HepG2 (cell line): ENCODE measurements around the gene ACADVL. TPM values are rescaled to one million over a fixed set of nuclear protein-coding genes. Genes with fewer than 3 reads are reported as not detected.

Experiments
- DMAP1 ChIP-seq: IDR thresholded peaks from 2 replicates; pipeline ENCODE4 v1.6.1; 2016
- ERF ChIP-seq: IDR thresholded peaks from 2 replicates; pipeline ENCODE4 v1.6.1; 2018; ENCODE audit warnings: missing biosample characterization, missing genetic modification reagents
- FLYWCH1 ChIP-seq: sonication (generic); formaldehyde crosslinking; IDR thresholded peaks from 2 replicates; pipeline ENCODE4 v1.8.1; 2023; ENCODE audit warnings: mild to moderate bottlenecking, missing genetic modification reagents
- GATAD1 ChIP-seq: IDR thresholded peaks from 2 replicates; pipeline ENCODE4 v1.6.1; 2016; ENCODE audit warnings: missing genetic modification reagents, missing compliant biosample characterization
- HDAC2 ChIP-seq: sonication (generic); formaldehyde crosslinking; IDR thresholded peaks from 2 replicates; pipeline ENCODE4 v1.4.0; 2020; ENCODE audit warnings: missing genetic modification reagents
- JUN ChIP-seq: sonication (generic); formaldehyde crosslinking; IDR thresholded peaks from 2 replicates; pipeline ENCODE4 v1.4.0; 2020; ENCODE audit warnings: mild to moderate bottlenecking, missing genetic modification reagents
- NKX3-1 ChIP-seq: sonication (generic); formaldehyde crosslinking; IDR thresholded peaks from 2 replicates; pipeline ENCODE4 v1.5.0; 2020; ENCODE audit warnings: missing genetic modification reagents
- NR2F1 ChIP-seq, 2 experiments: fragments of 450-650 bp in 1 of 2; formaldehyde crosslinking in 1 of 2; IDR thresholded peaks; 2 replicates each; pipeline versions ENCODE4 v1.5.0 to v1.6.1; 2016 to 2020; ENCODE audit warnings: mild to moderate bottlenecking in 1 of 2, missing compliant biosample characterization in 1 of 2, missing genetic modification reagents in 1 of 2, moderate library complexity in 1 of 2
- RBFOX2 ChIP-seq: fragments of 200-400 bp; formaldehyde crosslinking; IDR thresholded peaks from 2 replicates; pipeline ENCODE4 v1.6.1; 2017; ENCODE audit warnings: low read depth, mild to moderate bottlenecking, low read length
- RBM39 ChIP-seq: fragments of 200-400 bp; formaldehyde crosslinking; IDR thresholded peaks from one replicate; pipeline ENCODE4 v1.6.1; 2018; ENCODE audit warnings: antibody characterized with exemption, mild to moderate bottlenecking, low read depth, low read length; ENCODE audit not compliant: poor library complexity, severe bottlenecking
- RORA ChIP-seq: sonication (generic); formaldehyde crosslinking; IDR thresholded peaks from 2 replicates; pipeline ENCODE4 v1.5.0; 2020; ENCODE audit warnings: mild to moderate bottlenecking, missing genetic modification reagents, moderate library complexity
- TOPORS ChIP-seq: sonication (generic); formaldehyde crosslinking; IDR thresholded peaks from 2 replicates; pipeline ENCODE4 v1.8.0; 2023; ENCODE audit warnings: mild to moderate bottlenecking, missing genetic modification reagents
- ZFP62 ChIP-seq: sonication (generic); formaldehyde crosslinking; IDR thresholded peaks from 2 replicates; pipeline ENCODE4 v1.4.0; 2020; ENCODE audit warnings: missing genetic modification reagents
- ZFY ChIP-seq: sonication (generic); formaldehyde crosslinking; IDR thresholded peaks from 2 replicates; pipeline ENCODE4 v1.4.0; 2020; ENCODE audit warnings: missing genetic modification reagents
- ZNF34 ChIP-seq: sonication (generic); formaldehyde crosslinking; IDR thresholded peaks from 2 replicates; pipeline ENCODE4 v1.4.0; 2020; ENCODE audit warnings: mild to moderate bottlenecking, missing genetic modification reagents, borderline replicate concordance
- ZNF350 ChIP-seq: sonication (generic); formaldehyde crosslinking; IDR thresholded peaks from 2 replicates; pipeline ENCODE4 v1.4.0; 2020; ENCODE audit warnings: mild to moderate bottlenecking, low read depth, missing genetic modification reagents, borderline replicate concordance
- ZNF772 ChIP-seq: sonication (generic); formaldehyde crosslinking; IDR thresholded peaks from 2 replicates; pipeline ENCODE4 v1.5.0; 2020; ENCODE audit warnings: mild to moderate bottlenecking, missing genetic modification reagents
- ZNF788 ChIP-seq: sonication (generic); formaldehyde crosslinking; IDR thresholded peaks from 2 replicates; pipeline ENCODE4 v1.5.0; 2020; ENCODE audit warnings: mild to moderate bottlenecking, missing genetic modification reagents, borderline replicate concordance
- ZNF850 ChIP-seq: sonication (generic); formaldehyde crosslinking; conservative IDR thresholded peaks from 2 replicates; pipeline ENCODE4 v1.9.0; 2021; ENCODE audit warnings: mild to moderate bottlenecking, missing genetic modification reagents
- polyA plus RNA-seq, 8 experiments: library from polyadenylated mRNA; depleted of rRNA in 3 of 8; stranded (reverse) in 7 of 8; unstranded in 1 of 8; fragments of >200 nt; fragmentation: Illumina TruSeq in 4 of 8; extraction: Trizol in 4 of 8; gene quantifications; 2 replicates each; pipeline versions ENCODE4 v1.2.1 to v1.2.3, GENCODE V29; 2011 to 2016; ENCODE audit warnings: low read depth in 4 of 8, missing spikeins in 1 of 8, mixed read lengths in 1 of 8; ENCODE audit not compliant: insufficient read depth in 1 of 8
- total RNA-seq, 5 experiments: library from RNA; depleted of rRNA; stranded (reverse); fragments of >200 nt; fragmentation: Illumina TruSeq; extraction: Trizol; gene quantifications; 2 replicates each; pipeline ENCODE4 v1.2.3, GENCODE V29; 2016; ENCODE audit warnings: low read depth in 1 of 5
- TF ChIP-seq, protein P1 (sequence below): sonication (generic); formaldehyde crosslinking; IDR thresholded peaks from 2 replicates; pipeline ENCODE4 v1.5.0; 2020; ENCODE audit warnings: mild to moderate bottlenecking, missing genetic modification reagents, moderate library complexity
- TF ChIP-seq, protein P2 (sequence below): sonication (generic); formaldehyde crosslinking; IDR thresholded peaks from 2 replicates; pipeline ENCODE4 v1.4.0; 2020; ENCODE audit warnings: missing genetic modification reagents; ENCODE audit errors: not compliant biosample characterization
- TF ChIP-seq, protein P3 (sequence below): sonication (generic); formaldehyde crosslinking; IDR thresholded peaks from 2 replicates; pipeline ENCODE4 v1.8.0; 2022; ENCODE audit warnings: mild to moderate bottlenecking, missing genetic modification reagents, moderate library complexity
- TF ChIP-seq, protein P4 (sequence below): sonication (generic); formaldehyde crosslinking; IDR thresholded peaks from 2 replicates; pipeline ENCODE4 v1.4.0; 2020; ENCODE audit warnings: mild to moderate bottlenecking, missing genetic modification reagents
- TF ChIP-seq, protein P5 (sequence below), 2 experiments: sonication (generic) in 1 of 2; formaldehyde crosslinking in 1 of 2; IDR thresholded peaks; 2 replicates each; pipeline versions ENCODE4 v1.4.0 to v1.6.1; 2018 to 2020; ENCODE audit warnings: missing genetic modification reagents in 2 of 2, borderline replicate concordance in 1 of 2, low read depth in 1 of 2, mild to moderate bottlenecking in 1 of 2, missing biosample characterization in 1 of 2

ACADVL gene
- total and polyA plus RNA-seq, 2 of the 13 experiments (the other 11 are each of a cell fraction or from before 2014, with no cell fraction given), result 219 to 412 TPM

DNA sequence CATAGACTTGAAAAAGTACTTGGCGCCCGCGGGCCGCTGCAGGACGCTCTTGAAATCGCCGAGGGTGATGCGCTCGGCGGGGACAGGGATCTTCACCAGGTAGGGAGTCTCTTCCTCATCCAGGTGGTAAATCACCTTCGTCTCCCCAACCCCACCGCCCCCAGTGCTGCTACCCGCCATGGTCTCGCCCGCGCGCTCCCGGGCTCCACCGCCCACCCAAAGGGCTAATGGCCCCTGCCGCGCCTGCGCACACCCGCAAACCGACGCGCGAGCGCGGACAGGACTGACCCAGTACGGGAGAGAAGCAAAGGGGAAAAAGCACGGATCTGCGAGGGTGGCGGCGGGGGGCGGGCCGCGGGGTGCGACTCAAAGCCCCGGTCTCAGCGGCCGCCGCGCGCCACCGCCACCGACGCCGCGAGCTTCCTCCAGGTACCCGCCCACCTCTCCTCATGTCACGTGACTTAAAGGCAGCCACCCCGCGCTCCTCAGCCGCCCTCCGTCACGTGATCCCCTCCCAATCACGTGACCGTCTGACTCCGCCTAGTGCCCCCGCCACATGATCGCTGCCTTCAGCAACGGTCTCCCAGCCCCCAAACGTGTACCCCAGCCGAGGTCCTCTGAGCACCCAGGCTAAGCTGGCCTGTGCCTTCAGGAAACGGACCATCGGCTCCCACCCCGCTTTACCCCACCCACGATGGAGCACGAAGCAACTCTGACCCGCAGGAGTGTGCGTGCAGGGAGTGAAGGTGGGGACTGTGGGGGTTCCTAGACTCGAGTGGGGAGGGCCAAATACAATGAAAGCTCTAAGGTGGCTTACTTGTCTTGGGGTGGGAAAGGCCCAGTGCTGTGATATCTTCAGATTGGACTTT lies 14.6 kb downstream of the ACADVL start, which contains the start of gene DVL2 (continued):
- TF ChIP-seq, protein P1, sequence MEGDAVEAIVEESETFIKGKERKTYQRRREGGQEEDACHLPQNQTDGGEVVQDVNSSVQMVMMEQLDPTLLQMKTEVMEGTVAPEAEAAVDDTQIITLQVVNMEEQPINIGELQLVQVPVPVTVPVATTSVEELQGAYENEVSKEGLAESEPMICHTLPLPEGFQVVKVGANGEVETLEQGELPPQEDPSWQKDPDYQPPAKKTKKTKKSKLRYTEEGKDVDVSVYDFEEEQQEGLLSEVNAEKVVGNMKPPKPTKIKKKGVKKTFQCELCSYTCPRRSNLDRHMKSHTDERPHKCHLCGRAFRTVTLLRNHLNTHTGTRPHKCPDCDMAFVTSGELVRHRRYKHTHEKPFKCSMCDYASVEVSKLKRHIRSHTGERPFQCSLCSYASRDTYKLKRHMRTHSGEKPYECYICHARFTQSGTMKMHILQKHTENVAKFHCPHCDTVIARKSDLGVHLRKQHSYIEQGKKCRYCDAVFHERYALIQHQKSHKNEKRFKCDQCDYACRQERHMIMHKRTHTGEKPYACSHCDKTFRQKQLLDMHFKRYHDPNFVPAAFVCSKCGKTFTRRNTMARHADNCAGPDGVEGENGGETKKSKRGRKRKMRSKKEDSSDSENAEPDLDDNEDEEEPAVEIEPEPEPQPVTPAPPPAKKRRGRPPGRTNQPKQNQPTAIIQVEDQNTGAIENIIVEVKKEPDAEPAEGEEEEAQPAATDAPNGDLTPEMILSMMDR, result no peak; the same call in 1 of the 2 replicates
- TF ChIP-seq FLYWCH1 (CRISPR knock-in tag) (no peak), GATAD1 (peak; percentile 97), TOPORS (CRISPR knock-in tag) (0 out of 2 replicates have a peak, but pooled peaks have one; percentile 57), RBM39 (peak; percentile 96), JUN (no peak), ZNF788 (CRISPR knock-in tag) (peak; percentile 90), ZNF850 (no peak), ZNF34 (no peak), RORA (CRISPR knock-in tag) (no peak), NR2F1 (CRISPR knock-in tag; IDR thresholded peaks at IDR 0.05) (0 out of 4 replicates have a peak, but pooled peaks of 1 of the 2 experiments have one; percentile 28), NKX3-1 (peak; percentile 70; the same call in 1 of the 2 replicates), ZFY (CRISPR knock-in tag) (peak; percentile 67), ZFP62 (CRISPR knock-in tag) (no peak), DMAP1 (CRISPR knock-in tag) (0 out of 2 replicates have a peak, but pooled peaks have one; percentile 58), HDAC2 (CRISPR knock-in tag) (peak; percentile 80), ERF (peak; percentile 73), ZNF772 (CRISPR knock-in tag) (peak; percentile 85), RBFOX2 (peak; percentile 97), ZNF350 (CRISPR knock-in tag) (peak; percentile 83)
- TF ChIP-seq, protein P2, sequence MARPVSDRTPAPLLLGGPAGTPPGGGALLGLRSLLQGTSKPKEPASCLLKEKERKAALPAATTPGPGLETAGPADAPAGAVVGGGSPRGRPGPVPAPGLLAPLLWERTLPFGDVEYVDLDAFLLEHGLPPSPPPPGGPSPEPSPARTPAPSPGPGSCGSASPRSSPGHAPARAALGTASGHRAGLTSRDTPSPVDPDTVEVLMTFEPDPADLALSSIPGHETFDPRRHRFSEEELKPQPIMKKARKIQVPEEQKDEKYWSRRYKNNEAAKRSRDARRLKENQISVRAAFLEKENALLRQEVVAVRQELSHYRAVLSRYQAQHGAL (CRISPR knock-in tag), result peak; percentile 91
- TF ChIP-seq, protein P3, sequence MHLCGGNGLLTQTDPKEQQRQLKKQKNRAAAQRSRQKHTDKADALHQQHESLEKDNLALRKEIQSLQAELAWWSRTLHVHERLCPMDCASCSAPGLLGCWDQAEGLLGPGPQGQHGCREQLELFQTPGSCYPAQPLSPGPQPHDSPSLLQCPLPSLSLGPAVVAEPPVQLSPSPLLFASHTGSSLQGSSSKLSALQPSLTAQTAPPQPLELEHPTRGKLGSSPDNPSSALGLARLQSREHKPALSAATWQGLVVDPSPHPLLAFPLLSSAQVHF (CRISPR knock-in tag), result peak; percentile 62
- TF ChIP-seq, protein P4, sequence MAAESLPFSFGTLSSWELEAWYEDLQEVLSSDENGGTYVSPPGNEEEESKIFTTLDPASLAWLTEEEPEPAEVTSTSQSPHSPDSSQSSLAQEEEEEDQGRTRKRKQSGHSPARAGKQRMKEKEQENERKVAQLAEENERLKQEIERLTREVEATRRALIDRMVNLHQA (CRISPR knock-in tag), result no peak
- TF ChIP-seq, protein P5, sequence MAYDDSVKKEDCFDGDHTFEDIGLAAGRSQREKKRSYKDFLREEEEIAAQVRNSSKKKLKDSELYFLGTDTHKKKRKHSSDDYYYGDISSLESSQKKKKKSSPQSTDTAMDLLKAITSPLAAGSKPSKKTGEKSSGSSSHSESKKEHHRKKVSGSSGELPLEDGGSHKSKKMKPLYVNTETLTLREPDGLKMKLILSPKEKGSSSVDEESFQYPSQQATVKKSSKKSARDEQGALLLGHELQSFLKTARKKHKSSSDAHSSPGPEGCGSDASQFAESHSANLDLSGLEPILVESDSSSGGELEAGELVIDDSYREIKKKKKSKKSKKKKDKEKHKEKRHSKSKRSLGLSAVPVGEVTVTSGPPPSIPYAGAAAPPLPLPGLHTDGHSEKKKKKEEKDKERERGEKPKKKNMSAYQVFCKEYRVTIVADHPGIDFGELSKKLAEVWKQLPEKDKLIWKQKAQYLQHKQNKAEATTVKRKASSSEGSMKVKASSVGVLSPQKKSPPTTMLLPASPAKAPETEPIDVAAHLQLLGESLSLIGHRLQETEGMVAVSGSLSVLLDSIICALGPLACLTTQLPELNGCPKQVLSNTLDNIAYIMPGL (CRISPR knock-in tag; IDR thresholded peaks at IDR 0.05; ENCODE audit: borderline replicate concordance in 1 of 2, low read depth in 1 of 2), result peak; percentile 67 to 80; a peak in 2 of 4 replicates
